Endothelial cell of umbilical vein (primary cell): Measurements from ENCODE around the gene CEP85. TPM values are rescaled to one million over a fixed set of nuclear protein-coding genes. Genes with fewer than 3 reads are reported as not detected.

Source experiments
- BruUV-seq: library from RNA; stranded (reverse); fragments of 400-500 nt; replicated peaks from 2 replicates; lab custom pipeline; 2021; lab: Mats Ljungman, UMichigan
- CTCF ChIA-PET: fragments of 300-600, 350-600 bp; sonication (Branson Sonifier 250); formaldehyde crosslinking; loops from one replicate; lab custom pipeline; 2021; ENCODE audit warnings: antibody characterized with exemption, inconsistent platforms; lab: Charles Lee
- POLR2A ChIA-PET: fragments of 300-600, 350-600 bp; sonication (Branson Sonifier 250); formaldehyde crosslinking; loops from one replicate; lab custom pipeline; 2021; ENCODE audit warnings: antibody characterized with exemption, inconsistent platforms; lab: Charles Lee
- DNase-seq: peaks from one replicate; pipeline ENCODE4 v3.0.0-alpha.2; 2011; ENCODE audit warnings: low read depth, low spot score
- FAIRE-seq: peaks from 2 replicates; lab custom pipeline; 2011; peaks lifted over from hg19 to GRCh38; lab: Jason Lieb, UNC
- H2AFZ ChIP-seq: 2 replicates; pipeline ENCODE4 v1.6.0; 2012; ENCODE audit warnings: low read depth, low read length, control low read depth, inconsistent platforms
- H3K27ac ChIP-seq: 2 replicates; pipeline ENCODE4 v1.5.1; 2011; ENCODE audit warnings: low read depth, mild to moderate bottlenecking, control low read depth, low read length, moderate library complexity; ENCODE audit not compliant: insufficient read depth
- H3K27me3 ChIP-seq, 2 experiments: 2 replicates each; pipeline versions ENCODE4 v1.6.0 to v1.6.1; 2011; ENCODE audit warnings: low read length in 2 of 2, mixed read lengths in 1 of 2; ENCODE audit not compliant: control insufficient read depth in 2 of 2, insufficient read depth in 2 of 2
- H3K36me3 ChIP-seq, 2 experiments: 2 replicates in 1 of 2; 3 replicates in 1 of 2; pipeline ENCODE4 v1.5.1; 2011; ENCODE audit warnings: low read length in 2 of 2, mild to moderate bottlenecking in 1 of 2, moderate library complexity in 1 of 2; ENCODE audit not compliant: control insufficient read depth in 2 of 2, insufficient read depth in 2 of 2; ENCODE audit errors: extremely low read depth in 1 of 2
- H3K4me1 ChIP-seq: 3 replicates; pipeline ENCODE4 v1.5.1; 2011; ENCODE audit warnings: mild to moderate bottlenecking, low read length; ENCODE audit not compliant: control insufficient read depth, insufficient read depth; ENCODE audit errors: extremely low read depth
- H3K4me2 ChIP-seq: 2 replicates; pipeline ENCODE4 v1.6.1; 2011; ENCODE audit warnings: low read length, control low read depth, mixed read lengths; ENCODE audit not compliant: insufficient read depth
- H3K4me3 ChIP-seq, 3 experiments: fragments of 200-600 bp in 1 of 3; sonication (generic), shearing (Covaris generic) in 1 of 3; replicated peaks in 1 of 3; 2 replicates each; pipeline ENCODE4 v1.5.1; 2011 to 2016; ENCODE audit warnings: control low read depth in 3 of 3, low read length in 3 of 3, mild to moderate bottlenecking in 2 of 3, inconsistent platforms in 1 of 3, low read depth in 1 of 3, moderate library complexity in 1 of 3; ENCODE audit not compliant: insufficient read depth in 1 of 3
- H3K79me2 ChIP-seq: 2 replicates; pipeline ENCODE4 v1.6.0; 2012; ENCODE audit warnings: low read length, inconsistent platforms; ENCODE audit not compliant: control insufficient read depth, insufficient read depth
- H3K9ac ChIP-seq: replicated peaks from 2 replicates; pipeline ENCODE3; 2011; ENCODE audit warnings: low read length, control low read depth; ENCODE audit not compliant: insufficient read depth; ENCODE audit errors: extremely low read depth
- H3K9me1 ChIP-seq: replicated peaks from 3 replicates; pipeline ENCODE4 v1.6.0; 2011; ENCODE audit warnings: mild to moderate bottlenecking, low read length; ENCODE audit not compliant: control insufficient read depth, insufficient read depth; ENCODE audit errors: extremely low read depth
- H3K9me3 ChIP-seq: replicated peaks from 2 replicates; pipeline ENCODE4 v1.5.1; 2012; ENCODE audit warnings: low read length, inconsistent platforms; ENCODE audit not compliant: control insufficient read depth, insufficient read depth
- H4K20me1 ChIP-seq: replicated peaks from 2 replicates; pipeline ENCODE3; 2011; ENCODE audit warnings: mild to moderate bottlenecking, low read length; ENCODE audit not compliant: control insufficient read depth, insufficient read depth; ENCODE audit errors: extremely low read depth
- EZH2 ChIP-seq: IDR thresholded peaks from 2 replicates; pipeline ENCODE4 v1.6.1; 2012; ENCODE audit warnings: borderline replicate concordance, low read depth, mild to moderate bottlenecking, moderate library complexity, low read length, inconsistent platforms; ENCODE audit not compliant: severe bottlenecking
- FOS ChIP-seq: IDR thresholded peaks from 2 replicates; pipeline ENCODE4 v1.6.1; 2011; ENCODE audit warnings: mild to moderate bottlenecking, low read length, moderate library complexity, borderline replicate concordance; ENCODE audit not compliant: insufficient read depth
- GATA2 ChIP-seq: IDR thresholded peaks from 2 replicates; pipeline ENCODE4 v1.7.0; 2011; ENCODE audit warnings: low read depth, mild to moderate bottlenecking, moderate library complexity, mixed read lengths, low read length; ENCODE audit not compliant: insufficient read length, insufficient read depth
- JUN ChIP-seq: IDR thresholded peaks from 2 replicates; pipeline ENCODE4 v1.6.1; 2011; ENCODE audit warnings: borderline replicate concordance, low read depth; ENCODE audit not compliant: insufficient read length, insufficient read depth
- MYC ChIP-seq: IDR thresholded peaks from one replicate; pipeline ENCODE4 v1.6.1; 2011; ENCODE audit warnings: mild to moderate bottlenecking, low read depth, low read length
- POLR2A ChIP-seq: IDR thresholded peaks from 2 replicates; pipeline ENCODE4 v1.6.1; 2012; ENCODE audit warnings: low read depth, mild to moderate bottlenecking, control low read depth, low read length
- POLR2AphosphoS5 ChIP-seq: IDR thresholded peaks from 2 replicates; pipeline ENCODE4 v1.6.1; 2012; ENCODE audit warnings: low read depth, mild to moderate bottlenecking, control low read depth, low read length, moderate library complexity; ENCODE audit not compliant: insufficient read depth
- dilution Hi-C: fragments of 300-500 bp; cut with MboI; formaldehyde crosslinking; loops from one replicate; pipeline ENCODE4 v1.15.0; 2019; ENCODE audit warnings: low sequenced_read_pairs; ENCODE audit not compliant: extremely low pct_ligation_motif_present
- intact Hi-C: fragments of 100-400 bp; cut with micrococcal nuclease; formaldehyde crosslinking; loops from one replicate; pipeline ENCODE4 v1.10.0; 2022
- polyA plus RNA-seq, 4 experiments: library from polyadenylated mRNA; depleted of rRNA in 3 of 4; stranded (reverse) in 3 of 4; unstranded in 1 of 4; fragments of >200 nt; gene quantifications; 2 replicates each; pipeline versions ENCODE4 v1.2.1 to v1.2.3, GENCODE V29; 2011 to 2012; ENCODE audit warnings: missing spikeins in 1 of 4
- total RNA-seq: library from RNA; stranded (reverse); gene quantifications from 2 replicates; pipeline ENCODE4 v1.2.3, GENCODE V29; 2021
- TF ChIP-seq, protein P1 (sequence below), 2 donors: IDR thresholded peaks; 1 replicate in 1 of 2; 2 replicates in 1 of 2; pipeline ENCODE4 v1.5.1; 2011; ENCODE audit warnings: low read length in 2 of 2, mild to moderate bottlenecking in 2 of 2, moderate library complexity in 2 of 2, control low read depth in 1 of 2, inconsistent platforms in 1 of 2, low read depth in 1 of 2; ENCODE audit not compliant: insufficient read depth in 1 of 2; ENCODE audit errors: extremely low read depth in 1 of 2
- TF ChIP-seq, protein P2 (sequence below): IDR thresholded peaks from 2 replicates; pipeline ENCODE4 v1.6.1; 2011; ENCODE audit not compliant: insufficient read depth, insufficient read length

Gene CEP85
- total and polyA plus RNA-seq, 2 donors (not counting 3 experiments of a cell fraction or from before 2014, with no cell fraction given): 15.2 to 17.8 TPM

DNA sequence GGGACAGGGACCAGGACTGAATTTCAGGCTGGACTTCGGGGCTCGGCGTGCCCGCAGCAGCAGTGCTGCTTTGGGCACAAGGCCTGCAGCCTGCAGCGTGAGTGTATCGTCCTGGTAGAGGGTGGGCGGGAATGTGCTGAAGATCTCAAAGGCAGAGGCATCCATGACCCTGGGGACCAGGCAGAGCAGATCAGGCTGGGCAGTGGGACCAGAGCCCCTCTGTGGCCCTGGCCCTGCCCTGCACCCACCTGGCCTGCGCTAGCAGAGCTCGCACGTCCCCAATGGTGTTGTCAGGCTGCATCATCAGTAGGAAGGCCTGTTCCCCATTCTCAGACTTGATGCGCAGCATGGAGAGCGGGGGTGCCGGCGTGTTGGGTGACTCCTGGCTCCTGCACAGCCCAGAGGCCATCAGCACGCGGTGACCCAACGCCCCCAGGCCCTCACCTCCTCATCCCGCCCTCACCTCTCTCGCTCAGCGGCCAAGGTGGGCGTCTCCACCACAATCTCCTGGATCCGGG, 48.5 kb downstream of the CEP85 start:
- peaks cover 0 to 8% of the 10 kb centered on the region in 2 experiments for H3K36me3 ChIP-seq
- dilution Hi-C loops (no loop called here), intact Hi-C loops (no loop called here)
- H3K27ac ChIP-seq: no peak overlapping the region
- POLR2A ChIA-PET: no interaction called here
- no peak for FAIRE-seq
- DNase-seq: no peak
- H3K4me1 ChIP-seq: peaks cover 39% of the 10 kb centered on the region
- no TSS peak for BruUV-seq
- no peak overlapping the region for H3K4me2 ChIP-seq
- H3K4me3 ChIP-seq: no peak overlapping the region
- H3K9me1 ChIP-seq: no peaks in the 10 kb centered on the region
- peaks cover 31% of the 10 kb centered on the region for H3K79me2 ChIP-seq
- no peaks in the 10 kb centered on the region for H3K27me3 ChIP-seq
- CTCF ChIA-PET: interaction anchor here (4.3 to 9.1 kb wide), 2 partner anchors 37 kb away, joined by 120 to 132 read pairs; partner anchors contain the start of gene CD52
- no peaks in the 10 kb centered on the region for H4K20me1 ChIP-seq
- H3K9me3 ChIP-seq: no peaks in the 10 kb centered on the region
- TF ChIP-seq POLR2A (no peak), JUN (no peak), FOS (no peak), MYC (no peak), EZH2 (no peak), POLR2AphosphoS5 (no peak), GATA2 (no peak)
- TF ChIP-seq, protein P1, sequence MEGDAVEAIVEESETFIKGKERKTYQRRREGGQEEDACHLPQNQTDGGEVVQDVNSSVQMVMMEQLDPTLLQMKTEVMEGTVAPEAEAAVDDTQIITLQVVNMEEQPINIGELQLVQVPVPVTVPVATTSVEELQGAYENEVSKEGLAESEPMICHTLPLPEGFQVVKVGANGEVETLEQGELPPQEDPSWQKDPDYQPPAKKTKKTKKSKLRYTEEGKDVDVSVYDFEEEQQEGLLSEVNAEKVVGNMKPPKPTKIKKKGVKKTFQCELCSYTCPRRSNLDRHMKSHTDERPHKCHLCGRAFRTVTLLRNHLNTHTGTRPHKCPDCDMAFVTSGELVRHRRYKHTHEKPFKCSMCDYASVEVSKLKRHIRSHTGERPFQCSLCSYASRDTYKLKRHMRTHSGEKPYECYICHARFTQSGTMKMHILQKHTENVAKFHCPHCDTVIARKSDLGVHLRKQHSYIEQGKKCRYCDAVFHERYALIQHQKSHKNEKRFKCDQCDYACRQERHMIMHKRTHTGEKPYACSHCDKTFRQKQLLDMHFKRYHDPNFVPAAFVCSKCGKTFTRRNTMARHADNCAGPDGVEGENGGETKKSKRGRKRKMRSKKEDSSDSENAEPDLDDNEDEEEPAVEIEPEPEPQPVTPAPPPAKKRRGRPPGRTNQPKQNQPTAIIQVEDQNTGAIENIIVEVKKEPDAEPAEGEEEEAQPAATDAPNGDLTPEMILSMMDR (IDR thresholded peaks at IDR 0.05; ENCODE audit: extremely low read depth in 1 of 2, insufficient read depth in 1 of 2, low read depth in 1 of 2, low read length in 2 of 2): no peak
- TF ChIP-seq, protein P2, sequence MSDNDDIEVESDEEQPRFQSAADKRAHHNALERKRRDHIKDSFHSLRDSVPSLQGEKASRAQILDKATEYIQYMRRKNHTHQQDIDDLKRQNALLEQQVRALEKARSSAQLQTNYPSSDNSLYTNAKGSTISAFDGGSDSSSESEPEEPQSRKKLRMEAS: no peak
- H2AFZ ChIP-seq: no peak overlapping the region
- H3K9ac ChIP-seq: no peak overlapping the region
